Measurements from ENCODE around the gene HDAC4.

DNA sequence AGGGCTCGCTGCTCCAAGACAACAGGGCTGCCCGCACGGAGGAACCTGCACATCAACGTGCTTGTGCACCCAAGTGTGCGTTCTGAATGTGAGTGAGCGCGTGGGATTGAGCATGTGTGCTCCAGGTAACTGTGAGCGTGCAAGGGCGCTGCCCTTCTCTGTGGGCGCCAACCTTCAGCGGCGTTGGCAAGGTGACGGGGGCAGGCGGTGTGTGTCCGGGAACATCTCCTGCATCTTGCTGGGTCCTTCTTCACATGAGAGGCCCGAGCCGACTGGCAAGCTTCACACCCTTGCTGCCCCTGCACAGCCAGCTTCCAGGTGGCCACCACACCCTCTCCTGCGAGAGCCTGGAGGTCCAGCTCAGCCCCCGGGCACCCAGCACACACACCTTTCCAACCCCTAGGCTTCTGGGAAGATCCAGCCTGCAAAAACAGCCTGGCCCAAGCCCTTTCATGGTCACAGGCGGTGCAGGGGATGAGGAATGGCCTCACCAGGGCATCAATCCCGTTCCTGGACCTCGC, 220.9 kb downstream of the HDAC4 start:
- TF ChIP-seq, protein P1, sequence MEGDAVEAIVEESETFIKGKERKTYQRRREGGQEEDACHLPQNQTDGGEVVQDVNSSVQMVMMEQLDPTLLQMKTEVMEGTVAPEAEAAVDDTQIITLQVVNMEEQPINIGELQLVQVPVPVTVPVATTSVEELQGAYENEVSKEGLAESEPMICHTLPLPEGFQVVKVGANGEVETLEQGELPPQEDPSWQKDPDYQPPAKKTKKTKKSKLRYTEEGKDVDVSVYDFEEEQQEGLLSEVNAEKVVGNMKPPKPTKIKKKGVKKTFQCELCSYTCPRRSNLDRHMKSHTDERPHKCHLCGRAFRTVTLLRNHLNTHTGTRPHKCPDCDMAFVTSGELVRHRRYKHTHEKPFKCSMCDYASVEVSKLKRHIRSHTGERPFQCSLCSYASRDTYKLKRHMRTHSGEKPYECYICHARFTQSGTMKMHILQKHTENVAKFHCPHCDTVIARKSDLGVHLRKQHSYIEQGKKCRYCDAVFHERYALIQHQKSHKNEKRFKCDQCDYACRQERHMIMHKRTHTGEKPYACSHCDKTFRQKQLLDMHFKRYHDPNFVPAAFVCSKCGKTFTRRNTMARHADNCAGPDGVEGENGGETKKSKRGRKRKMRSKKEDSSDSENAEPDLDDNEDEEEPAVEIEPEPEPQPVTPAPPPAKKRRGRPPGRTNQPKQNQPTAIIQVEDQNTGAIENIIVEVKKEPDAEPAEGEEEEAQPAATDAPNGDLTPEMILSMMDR (IDR thresholded peaks at IDR 0.05) = no peak
- no peak for TF ChIP-seq POLR2A (IDR thresholded peaks at IDR 0.05)
